ENCODE data around the gene BAD.

- TF ChIP-seq CTCF (IDR thresholded peaks at IDR 0.05) (peak; percentile 37), EZH2 (IDR thresholded peaks at IDR 0.05; ENCODE audit: borderline replicate concordance, insufficient read depth, low read depth, low read length, poor library complexity, severe bottlenecking) (no peak)
These were observed 14.8 kb downstream of the BAD start for GRCh38 chr11:64269540-64270220.

Measured in B cell (primary cell).